Activated CD8-positive, alpha-beta T cell treated with anti-CD3 and anti-CD28 coated beads, Interleukin-2, amount 10 ng/mL, durations not matched to agents 7 days and 5 days (primary cell): ENCODE results near the gene RARRES2. TPM values are rescaled to one million over a fixed set of nuclear protein-coding genes. Genes with fewer than 3 reads are reported as not detected.

Experiments used
- ATAC-seq: fragments of 150-1000 bp; cut with Tn5 transposase; one replicate; pipeline ENCODE4 v1.10.0; 2021; ENCODE audit warnings: moderate library complexity
- CTCF ChIA-PET: fragments of 350-600 bp; sonication (Branson Sonifier 250); formaldehyde crosslinking; loops from one replicate; lab custom pipeline; 2021; ENCODE audit warnings: antibody characterized with exemption; lab: Charles Lee
- POLR2A ChIA-PET: fragments of 350-600 bp; sonication (Branson Sonifier 250); formaldehyde crosslinking; loops from one replicate; lab custom pipeline; 2021; ENCODE audit warnings: antibody characterized with exemption; lab: Charles Lee
- DNase-seq: peaks from one replicate; pipeline ENCODE4 v3.0.0-alpha.2; 2020
- H3K27ac Mint-ChIP-seq: one replicate; pipeline ENCODE4 v1.8.0; 2021; ENCODE audit warnings: mild to moderate bottlenecking, mixed read lengths
- H3K27me3 Mint-ChIP-seq: one replicate; pipeline ENCODE4 v1.8.0; 2021; ENCODE audit warnings: low read depth, mixed read lengths
- H3K36me3 Mint-ChIP-seq: one replicate; pipeline ENCODE4 v1.8.0; 2021; ENCODE audit warnings: low read depth, mixed read lengths
- H3K4me1 Mint-ChIP-seq: one replicate; pipeline ENCODE4 v1.8.0; 2021; ENCODE audit warnings: low read depth, mixed read lengths
- H3K4me3 Mint-ChIP-seq: one replicate; pipeline ENCODE4 v1.8.0; 2021; ENCODE audit warnings: mild to moderate bottlenecking, mixed read lengths
- H3K9me3 Mint-ChIP-seq: one replicate; pipeline ENCODE4 v1.8.0; 2022; ENCODE audit warnings: mixed read lengths; ENCODE audit not compliant: insufficient read depth
- total RNA-seq, 2 experiments: library from RNA; stranded (reverse); gene quantifications; one replicate each; pipeline ENCODE4 v1.2.3, GENCODE V29; 2021

Gene RARRES2
- total RNA-seq, 2 experiments from 2014 or later: not detected

- ChIA-PET CTCF (no interaction called here), POLR2A (no interaction called here)
- Mint-ChIP-seq H3K4me3 (no peak overlapping the region), H3K27ac (no peak overlapping the region), H3K4me1 (peaks cover 34% of the 10 kb centered on the region), H3K9me3 (no peaks in the 10 kb centered on the region), H3K36me3 (peaks cover 3% of the 10 kb centered on the region), H3K27me3 (no peaks in the 10 kb centered on the region)
- DNase-seq (no peak), ATAC-seq (no peak)
These were observed 40.9 kb upstream of the RARRES2 start for GRCh38 chr7:150382123-150382843.

- H3K9me3 Mint-ChIP-seq: no peaks in the 10 kb centered on the region
- ChIA-PET CTCF (no interaction called here), POLR2A (no interaction called here)
- H3K27ac Mint-ChIP-seq: no peak overlapping the region
- H3K4me3 Mint-ChIP-seq: no peak overlapping the region
- DNase-seq (no peak), ATAC-seq (no peak)
- no peaks in the 10 kb centered on the region for H3K27me3 Mint-ChIP-seq
- peaks cover 37% of the 10 kb centered on the region for H3K4me1 Mint-ChIP-seq
- peaks cover 3% of the 10 kb centered on the region for H3K36me3 Mint-ChIP-seq
These were observed 40.3 kb upstream of the RARRES2 start for GRCh38 chr7:150381785-150382122.

- POLR2A ChIA-PET: no interaction called here
- Mint-ChIP-seq H3K27ac (no peak overlapping the region), H3K4me1 (peaks cover 38% of the 10 kb centered on the region), H3K36me3 (peaks cover 3% of the 10 kb centered on the region), H3K27me3 (no peaks in the 10 kb centered on the region), H3K4me3 (no peak overlapping the region), H3K9me3 (no peaks in the 10 kb centered on the region)
- CTCF ChIA-PET: no interaction called here
- DNase-seq (no peak), ATAC-seq (no peak)
These were observed 39.7 kb upstream of the RARRES2 start for GRCh38 chr7:150381096-150381495.

- peak overlapping the region; percentile 86 for H3K4me3 Mint-ChIP-seq
- H3K27me3 Mint-ChIP-seq: no peaks in the 10 kb centered on the region
- POLR2A ChIA-PET: interaction anchor here (3.0 kb wide), 1 partner anchor 11 kb away, joined by 13 read pairs; no protein-coding TSS in a partner anchor
- no peaks in the 10 kb centered on the region for H3K9me3 Mint-ChIP-seq
- H3K4me1 Mint-ChIP-seq: peaks cover 42% of the 10 kb centered on the region
- CTCF ChIA-PET: interaction anchor here (1.1 kb wide), 1 partner anchor 22 kb away, joined by 3 read pairs; no protein-coding TSS in a partner anchor
- H3K36me3 Mint-ChIP-seq: peaks cover 3% of the 10 kb centered on the region
- H3K27ac Mint-ChIP-seq: peak overlapping the region; percentile 47
- ATAC-seq (no peak), DNase-seq (no peak)
These were observed 39.0 kb upstream of the RARRES2 start for GRCh38 chr7:150380463-150380862.

- DNase-seq (peak; percentile 34), ATAC-seq (peak; percentile 57)
- CTCF ChIA-PET: interaction anchor here (1.1 to 2.3 kb wide), 3 partner anchors 11 to 23 kb away, joined by 3 to 16 read pairs (median 12); partner anchors contain the start of gene REPIN1
- peak overlapping the region; percentile 86 for H3K4me3 Mint-ChIP-seq
- peaks cover 3% of the 10 kb centered on the region for H3K36me3 Mint-ChIP-seq
- no peaks in the 10 kb centered on the region for H3K9me3 Mint-ChIP-seq
- no peaks in the 10 kb centered on the region for H3K27me3 Mint-ChIP-seq
- peak overlapping the region; percentile 19 for H3K27ac Mint-ChIP-seq
- H3K4me1 Mint-ChIP-seq: peaks cover 40% of the 10 kb centered on the region
- POLR2A ChIA-PET: interaction anchor here (3.0 kb wide), 1 partner anchor 10 kb away, joined by 13 read pairs; no protein-coding TSS in a partner anchor
These were observed 38.3 kb upstream of the RARRES2 start for GRCh38 chr7:150379441-150380379.

- peaks cover 40% of the 10 kb centered on the region for H3K4me1 Mint-ChIP-seq
- H3K4me3 Mint-ChIP-seq: peak within 1 kb of the TSS; percentile 86
- H3K36me3 Mint-ChIP-seq: peaks cover 9% of the 10 kb centered on the region
- H3K27ac Mint-ChIP-seq: peak within 1 kb of the TSS; percentile 72
- CTCF ChIA-PET: interaction anchor here (1.1 to 2.3 kb wide), 5 partner anchors 10 to 244 kb away, joined by 3 to 16 read pairs (median 7); partner anchors contain the start of gene REPIN1
- ATAC-seq (peak; percentile 99), DNase-seq (peak; percentile 94)
- no peaks in the 10 kb centered on the region for H3K9me3 Mint-ChIP-seq
- POLR2A ChIA-PET: interaction anchor here (1.0 to 3.0 kb wide), 5 partner anchors 9 to 72 kb away, joined by 3 to 13 read pairs (median 6); partner anchors contain the start of genes ACTR3C and LRRC61
- H3K27me3 Mint-ChIP-seq: no peaks in the 10 kb centered on the region
These were observed 37.5 kb upstream of the RARRES2 start, which contains the start of gene ZNF775 for GRCh38 chr7:150378853-150379440. Gene ZNF775 (plus strand): TSS chr7:150379330. CDS start chr7:150388471, 9,141 bp downstream.

GRCh38 chr7:150378115-150378852 lies 36.9 kb upstream of the RARRES2 start:
- Mint-ChIP-seq H3K4me1 (peaks cover 40% of the 10 kb centered on the region), H3K36me3 (peaks cover 15% of the 10 kb centered on the region), H3K27ac (peak overlapping the region; percentile 72), H3K9me3 (no peaks in the 10 kb centered on the region), H3K27me3 (no peaks in the 10 kb centered on the region), H3K4me3 (peak overlapping the region; percentile 86)
- ATAC-seq (no peak), DNase-seq (peak; percentile 69)
- ChIA-PET CTCF (interaction anchor here (1.0 to 3.0 kb wide), 11 partner anchors 8 to 244 kb away, joined by 3 to 20 read pairs (median 3); partner anchors contain the start of gene REPIN1), POLR2A (interaction anchor here (0.8 to 3.0 kb wide), 10 partner anchors 9 to 73 kb away, joined by 3 to 13 read pairs (median 4); partner anchors contain the start of genes ACTR3C and LRRC61)

- Mint-ChIP-seq H3K4me1 (peaks cover 40% of the 10 kb centered on the region), H3K27ac (peak overlapping the region; percentile 67), H3K4me3 (peak overlapping the region; percentile 42), H3K27me3 (no peaks in the 10 kb centered on the region), H3K9me3 (no peaks in the 10 kb centered on the region), H3K36me3 (peaks cover 22% of the 10 kb centered on the region)
- no peak for ATAC-seq
- no peak for DNase-seq
- POLR2A ChIA-PET: interaction anchor here (0.8 to 3.0 kb wide), 9 partner anchors 8 to 74 kb away, joined by 3 to 13 read pairs (median 4); partner anchors contain the start of genes ACTR3C and LRRC61
- CTCF ChIA-PET: interaction anchor here (0.7 to 3.0 kb wide), 11 partner anchors 9 to 378 kb away, joined by 3 to 20 read pairs (median 3); partner anchors contain the start of gene REPIN1
These were observed 36.2 kb upstream of the RARRES2 start for GRCh38 chr7:150377635-150378034.

- Mint-ChIP-seq H3K9me3 (no peaks in the 10 kb centered on the region), H3K4me3 (no peak overlapping the region), H3K4me1 (peaks cover 40% of the 10 kb centered on the region), H3K27me3 (no peaks in the 10 kb centered on the region), H3K27ac (peak overlapping the region; percentile 67), H3K36me3 (peaks cover 24% of the 10 kb centered on the region)
- no peak for ATAC-seq
- POLR2A ChIA-PET: interaction anchor here (1.5 to 1.6 kb wide), 2 partner anchors 11 to 27 kb away, joined by 4 to 6 read pairs; no protein-coding TSS in a partner anchor
- CTCF ChIA-PET: interaction anchor here (0.7 to 3.0 kb wide), 8 partner anchors 8 to 378 kb away, joined by 3 to 20 read pairs (median 4); partner anchors contain the start of gene REPIN1
- no peak for DNase-seq
These were observed 35.8 kb upstream of the RARRES2 start for GRCh38 chr7:150377196-150377595.

- POLR2A ChIA-PET: no interaction called here
- H3K9me3 Mint-ChIP-seq: no peaks in the 10 kb centered on the region
- DNase-seq (no peak), ATAC-seq (no peak)
- no peaks in the 10 kb centered on the region for H3K27me3 Mint-ChIP-seq
- CTCF ChIA-PET: interaction anchor here (3.0 kb wide), 1 partner anchor 29 kb away, joined by 20 read pairs; a partner anchor contains a TSS
- peaks cover 40% of the 10 kb centered on the region for H3K4me1 Mint-ChIP-seq
- no peak overlapping the region for H3K4me3 Mint-ChIP-seq
- peaks cover 24% of the 10 kb centered on the region for H3K36me3 Mint-ChIP-seq
- H3K27ac Mint-ChIP-seq: no peak overlapping the region
These were observed 35.1 kb upstream of the RARRES2 start for GRCh38 chr7:150376560-150376959.
